Measurements from ENCODE around the gene ERMARD.

DNA sequence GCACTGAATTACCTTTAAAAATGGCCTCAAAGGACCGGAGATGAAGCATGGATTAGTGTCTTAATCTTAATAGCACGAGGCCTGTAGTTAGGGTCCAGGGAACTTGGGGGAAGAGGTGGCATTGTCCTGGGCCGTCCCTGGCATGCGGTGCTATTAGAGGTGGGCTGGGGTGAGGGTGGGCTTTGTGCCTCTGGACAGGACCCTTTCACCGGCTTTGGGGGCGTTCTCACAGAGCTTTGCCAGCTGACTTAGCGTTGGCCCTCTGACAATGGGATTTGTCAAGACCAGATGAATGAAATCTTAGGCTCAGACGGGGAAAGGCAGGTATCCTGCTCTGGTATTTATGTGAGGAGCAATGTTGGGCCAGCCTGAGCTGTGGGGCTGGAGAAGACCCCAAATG lies 59.6 kb downstream of the ERMARD start:
- TF ChIP-seq, protein P1, sequence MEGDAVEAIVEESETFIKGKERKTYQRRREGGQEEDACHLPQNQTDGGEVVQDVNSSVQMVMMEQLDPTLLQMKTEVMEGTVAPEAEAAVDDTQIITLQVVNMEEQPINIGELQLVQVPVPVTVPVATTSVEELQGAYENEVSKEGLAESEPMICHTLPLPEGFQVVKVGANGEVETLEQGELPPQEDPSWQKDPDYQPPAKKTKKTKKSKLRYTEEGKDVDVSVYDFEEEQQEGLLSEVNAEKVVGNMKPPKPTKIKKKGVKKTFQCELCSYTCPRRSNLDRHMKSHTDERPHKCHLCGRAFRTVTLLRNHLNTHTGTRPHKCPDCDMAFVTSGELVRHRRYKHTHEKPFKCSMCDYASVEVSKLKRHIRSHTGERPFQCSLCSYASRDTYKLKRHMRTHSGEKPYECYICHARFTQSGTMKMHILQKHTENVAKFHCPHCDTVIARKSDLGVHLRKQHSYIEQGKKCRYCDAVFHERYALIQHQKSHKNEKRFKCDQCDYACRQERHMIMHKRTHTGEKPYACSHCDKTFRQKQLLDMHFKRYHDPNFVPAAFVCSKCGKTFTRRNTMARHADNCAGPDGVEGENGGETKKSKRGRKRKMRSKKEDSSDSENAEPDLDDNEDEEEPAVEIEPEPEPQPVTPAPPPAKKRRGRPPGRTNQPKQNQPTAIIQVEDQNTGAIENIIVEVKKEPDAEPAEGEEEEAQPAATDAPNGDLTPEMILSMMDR (IDR thresholded peaks at IDR 0.05) = no peak
- TF ChIP-seq POLR2A (IDR thresholded peaks at IDR 0.05) = no peak

Data from esophagus squamous epithelium (tissue), 4 donors.